Brain microvascular endothelial cell (primary cell): Measurements from ENCODE around the gene SCP2D1.

Experiments
- DNase-seq: peaks from one replicate; pipeline ENCODE4 v3.0.0-alpha.2; 2020
- H3K27ac ChIP-seq: fragments of 250-450 bp; sonication (Bioruptor Pico); 2 replicates; pipeline ENCODE4 v1.5.1; 2020; ENCODE audit warnings: mild to moderate bottlenecking, moderate library complexity
- H3K27me3 ChIP-seq: fragments of 250-450 bp; sonication (Bioruptor Pico); replicated peaks from 2 replicates; pipeline ENCODE4 v1.5.1; 2020; ENCODE audit warnings: mild to moderate bottlenecking
- H3K36me3 ChIP-seq: fragments of 250-450 bp; sonication (Bioruptor Pico); replicated peaks from 2 replicates; pipeline ENCODE4 v1.5.1; 2020; ENCODE audit warnings: mild to moderate bottlenecking
- H3K4me3 ChIP-seq: 2 replicates; pipeline ENCODE4 v1.5.1; 2011; ENCODE audit warnings: low read depth, mild to moderate bottlenecking, control low read depth, low read length, moderate library complexity
- in situ Hi-C: cut with HindIII; loops from 2 replicates; pipeline ENCODE4 v1.10.0; 2017; ENCODE audit warnings: low sequenced_read_pairs, low pct_ligation_motif_present
- TF ChIP-seq, protein P1 (sequence below): IDR thresholded peaks from 2 replicates; pipeline ENCODE4 v1.5.1; 2011; ENCODE audit warnings: low read depth, mild to moderate bottlenecking, moderate library complexity, low read length, control low read depth, inconsistent platforms; ENCODE audit errors: missing control alignments

SCP2D1 gene

GRCh38 chr20:18813483-18813882 is at the start of gene SCP2D1:
Gene SCP2D1 (plus strand): TSS chr20:18813783. CDS start chr20:18813816, 33 bp downstream.
- in situ Hi-C loops: no loop called here
- Histone ChIP-seq H3K27ac (no peak within 1 kb of the TSS), H3K4me3 (no peak within 1 kb of the TSS), H3K36me3 (no peaks in the 10 kb centered on the region), H3K27me3 (no peaks in the 10 kb centered on the region)
- TF ChIP-seq, protein P1, sequence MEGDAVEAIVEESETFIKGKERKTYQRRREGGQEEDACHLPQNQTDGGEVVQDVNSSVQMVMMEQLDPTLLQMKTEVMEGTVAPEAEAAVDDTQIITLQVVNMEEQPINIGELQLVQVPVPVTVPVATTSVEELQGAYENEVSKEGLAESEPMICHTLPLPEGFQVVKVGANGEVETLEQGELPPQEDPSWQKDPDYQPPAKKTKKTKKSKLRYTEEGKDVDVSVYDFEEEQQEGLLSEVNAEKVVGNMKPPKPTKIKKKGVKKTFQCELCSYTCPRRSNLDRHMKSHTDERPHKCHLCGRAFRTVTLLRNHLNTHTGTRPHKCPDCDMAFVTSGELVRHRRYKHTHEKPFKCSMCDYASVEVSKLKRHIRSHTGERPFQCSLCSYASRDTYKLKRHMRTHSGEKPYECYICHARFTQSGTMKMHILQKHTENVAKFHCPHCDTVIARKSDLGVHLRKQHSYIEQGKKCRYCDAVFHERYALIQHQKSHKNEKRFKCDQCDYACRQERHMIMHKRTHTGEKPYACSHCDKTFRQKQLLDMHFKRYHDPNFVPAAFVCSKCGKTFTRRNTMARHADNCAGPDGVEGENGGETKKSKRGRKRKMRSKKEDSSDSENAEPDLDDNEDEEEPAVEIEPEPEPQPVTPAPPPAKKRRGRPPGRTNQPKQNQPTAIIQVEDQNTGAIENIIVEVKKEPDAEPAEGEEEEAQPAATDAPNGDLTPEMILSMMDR: no peak
- no peak for DNase-seq

- H3K36me3 ChIP-seq: no peaks in the 10 kb centered on the region
- TF ChIP-seq, protein P1: no peak
- H3K27ac ChIP-seq: no peak overlapping the region
- in situ Hi-C loops: no loop called here
- H3K27me3 ChIP-seq: no peaks in the 10 kb centered on the region
- no peak overlapping the region for H3K4me3 ChIP-seq
- DNase-seq: no peak
These were observed 45.9 kb upstream of the SCP2D1 start for GRCh38 chr20:18767676-18768075.

- in situ Hi-C loops: no loop called here
- TF ChIP-seq, protein P1: no peak
- DNase-seq: no peak
- Histone ChIP-seq H3K27me3 (no peaks in the 10 kb centered on the region), H3K36me3 (no peaks in the 10 kb centered on the region), H3K27ac (no peak overlapping the region), H3K4me3 (no peak overlapping the region)
These were observed 40.0 kb upstream of the SCP2D1 start for GRCh38 chr20:18773566-18773965.

GRCh38 chr20:18774207-18774606 is 39.4 kb upstream of the SCP2D1 start:
- Histone ChIP-seq H3K27ac (no peak overlapping the region), H3K27me3 (no peaks in the 10 kb centered on the region), H3K36me3 (no peaks in the 10 kb centered on the region), H3K4me3 (no peak overlapping the region)
- no peak for DNase-seq
- in situ Hi-C loops: no loop called here
- TF ChIP-seq, protein P1: no peak

GRCh38 chr20:18775633-18776032 is 38.0 kb upstream of the SCP2D1 start:
- no peaks in the 10 kb centered on the region for H3K36me3 ChIP-seq
- TF ChIP-seq, protein P1: no peak
- in situ Hi-C loops: loop anchor here (25.0 kb wide), 1 partner anchor 138 kb away; no protein-coding TSS in a partner anchor
- H3K27ac ChIP-seq: no peak overlapping the region
- no peak for DNase-seq
- no peak overlapping the region for H3K4me3 ChIP-seq
- H3K27me3 ChIP-seq: no peaks in the 10 kb centered on the region
